ENCODE data around the gene SETD1A.
A peak's percentile ranks its signal among the peaks of the same experiment; 100 is the strongest.

Gene SETD1A

GRCh38 chr16:30949650-30950515 lies 7.7 kb upstream of the SETD1A start:
- Histone ChIP-seq H3K4me1 (ENCODE audit: insufficient read depth, poor library complexity, severe bottlenecking) (peaks cover 5% of the 10 kb centered on the region), H3K4me3 (ENCODE audit: severe bottlenecking) (peak overlapping the region; percentile 98), H3K36me3 (ENCODE audit: low read depth) (peaks cover 4% of the 10 kb centered on the region), H3K27ac (ENCODE audit: poor library complexity, severe bottlenecking) (peak overlapping the region; percentile 90), H3K27me3 (ENCODE audit: insufficient read depth, poor library complexity, severe bottlenecking) (no peaks in the 10 kb centered on the region), H3K9me3 (ENCODE audit: severe bottlenecking) (no peaks in the 10 kb centered on the region)
- peak; percentile 98 for DNase-seq (ENCODE audit: low spot score)
- TF ChIP-seq, protein P1, sequence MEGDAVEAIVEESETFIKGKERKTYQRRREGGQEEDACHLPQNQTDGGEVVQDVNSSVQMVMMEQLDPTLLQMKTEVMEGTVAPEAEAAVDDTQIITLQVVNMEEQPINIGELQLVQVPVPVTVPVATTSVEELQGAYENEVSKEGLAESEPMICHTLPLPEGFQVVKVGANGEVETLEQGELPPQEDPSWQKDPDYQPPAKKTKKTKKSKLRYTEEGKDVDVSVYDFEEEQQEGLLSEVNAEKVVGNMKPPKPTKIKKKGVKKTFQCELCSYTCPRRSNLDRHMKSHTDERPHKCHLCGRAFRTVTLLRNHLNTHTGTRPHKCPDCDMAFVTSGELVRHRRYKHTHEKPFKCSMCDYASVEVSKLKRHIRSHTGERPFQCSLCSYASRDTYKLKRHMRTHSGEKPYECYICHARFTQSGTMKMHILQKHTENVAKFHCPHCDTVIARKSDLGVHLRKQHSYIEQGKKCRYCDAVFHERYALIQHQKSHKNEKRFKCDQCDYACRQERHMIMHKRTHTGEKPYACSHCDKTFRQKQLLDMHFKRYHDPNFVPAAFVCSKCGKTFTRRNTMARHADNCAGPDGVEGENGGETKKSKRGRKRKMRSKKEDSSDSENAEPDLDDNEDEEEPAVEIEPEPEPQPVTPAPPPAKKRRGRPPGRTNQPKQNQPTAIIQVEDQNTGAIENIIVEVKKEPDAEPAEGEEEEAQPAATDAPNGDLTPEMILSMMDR (IDR thresholded peaks at IDR 0.05; ENCODE audit: poor library complexity, severe bottlenecking): no peak
- peak; percentile 83 for ATAC-seq (ENCODE audit: low read depth)

DNA sequence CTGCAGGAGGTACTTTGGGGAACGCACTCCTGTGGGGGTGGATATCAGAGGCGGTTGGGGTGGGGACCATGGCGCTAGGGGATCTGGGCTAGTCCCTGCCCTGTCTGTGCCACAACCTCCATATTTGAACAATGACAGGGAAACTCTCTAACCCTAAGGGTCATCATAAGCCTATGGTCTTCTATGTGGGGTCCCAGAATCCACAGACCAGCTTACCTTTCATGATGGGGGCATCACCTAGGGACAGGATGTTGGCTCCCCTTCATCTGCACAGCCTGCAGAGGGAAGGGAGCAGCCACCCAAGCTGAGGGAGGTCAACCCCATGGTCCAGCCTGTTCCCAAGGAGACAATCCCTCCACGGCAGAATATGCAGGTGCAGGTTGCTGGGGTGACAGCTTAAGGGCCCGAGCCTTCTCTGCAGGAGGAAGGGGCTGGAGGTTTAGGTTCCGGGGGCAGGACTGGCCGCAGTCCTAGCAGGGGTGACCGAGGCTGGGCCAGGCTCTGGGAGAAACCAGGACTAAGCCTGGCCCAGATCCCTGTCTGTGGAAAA lies 7.0 kb upstream of the SETD1A start:
- Histone ChIP-seq H3K27ac (ENCODE audit: poor library complexity, severe bottlenecking) (peak overlapping the region; percentile 90), H3K4me1 (ENCODE audit: insufficient read depth, poor library complexity, severe bottlenecking) (peaks cover 5% of the 10 kb centered on the region), H3K9me3 (ENCODE audit: severe bottlenecking) (no peaks in the 10 kb centered on the region), H3K27me3 (ENCODE audit: insufficient read depth, poor library complexity, severe bottlenecking) (no peaks in the 10 kb centered on the region), H3K36me3 (ENCODE audit: low read depth) (0 out of 2 replicates have a peak, but pooled peaks cover 3% of the 10 kb centered on the region), H3K4me3 (ENCODE audit: severe bottlenecking) (peak overlapping the region; percentile 98)
- no peak; the same call in 2 of the 3 replicates for ATAC-seq (ENCODE audit: low read depth)
- TF ChIP-seq, protein P1 (IDR thresholded peaks at IDR 0.05; ENCODE audit: poor library complexity, severe bottlenecking): no peak
- DNase-seq (ENCODE audit: low spot score): no peak

- Histone ChIP-seq H3K4me1 (ENCODE audit: insufficient read depth, poor library complexity, severe bottlenecking) (peaks cover 5% of the 10 kb centered on the region), H3K27me3 (ENCODE audit: insufficient read depth, poor library complexity, severe bottlenecking) (no peaks in the 10 kb centered on the region), H3K9me3 (ENCODE audit: severe bottlenecking) (no peaks in the 10 kb centered on the region), H3K36me3 (ENCODE audit: low read depth) (0 out of 2 replicates have a peak, but pooled peaks cover 3% of the 10 kb centered on the region), H3K27ac (ENCODE audit: poor library complexity, severe bottlenecking) (peak overlapping the region; percentile 90), H3K4me3 (ENCODE audit: severe bottlenecking) (no peak overlapping the region)
- TF ChIP-seq, protein P1 (IDR thresholded peaks at IDR 0.05; ENCODE audit: poor library complexity, severe bottlenecking): no peak
- DNase-seq (ENCODE audit: low spot score) (no peak), ATAC-seq (ENCODE audit: low read depth) (no peak)
Measured at GRCh38 chr16:30951193-30951592, 6.4 kb upstream of the SETD1A start.

DNA sequence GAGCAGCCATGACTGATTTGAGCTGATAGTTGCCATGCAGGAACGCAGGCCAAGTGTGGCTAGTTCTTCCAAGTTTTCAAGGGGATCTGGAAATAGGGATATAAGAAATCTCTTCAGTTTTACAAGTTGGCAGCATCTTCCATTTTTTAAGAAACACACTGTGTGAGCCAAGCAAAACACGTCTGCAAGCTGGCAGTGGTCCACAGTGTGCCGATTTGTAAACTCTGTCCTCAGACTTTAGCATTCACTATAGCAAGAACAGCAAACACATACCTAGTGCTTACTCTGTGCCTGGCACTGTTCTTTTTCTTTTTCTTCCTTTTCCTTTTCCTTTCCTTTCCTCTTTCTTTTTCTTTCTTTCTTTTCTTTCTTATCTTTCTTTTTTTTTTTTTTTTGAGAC lies 5.8 kb upstream of the SETD1A start:
- ATAC-seq (ENCODE audit: low read depth) (no peak), DNase-seq (ENCODE audit: low spot score) (no peak)
- Histone ChIP-seq H3K27ac (ENCODE audit: poor library complexity, severe bottlenecking) (no peak overlapping the region), H3K36me3 (ENCODE audit: low read depth) (0 out of 2 replicates have a peak, but pooled peaks cover 3% of the 10 kb centered on the region), H3K27me3 (ENCODE audit: insufficient read depth, poor library complexity, severe bottlenecking) (no peaks in the 10 kb centered on the region), H3K9me3 (ENCODE audit: severe bottlenecking) (no peaks in the 10 kb centered on the region), H3K4me1 (ENCODE audit: insufficient read depth, poor library complexity, severe bottlenecking) (peaks cover 5% of the 10 kb centered on the region), H3K4me3 (ENCODE audit: severe bottlenecking) (no peak overlapping the region)
- TF ChIP-seq, protein P1 (IDR thresholded peaks at IDR 0.05; ENCODE audit: poor library complexity, severe bottlenecking): no peak

All from RWPE2 (cell line).